Gastrocnemius medialis (tissue), 4 donors: ENCODE data around the gene SLC25A3. TPM values are rescaled to one million over a fixed set of nuclear protein-coding genes. Genes with fewer than 3 reads are reported as not detected.
"Not testable (repeated sequence)": the region's sequence is repeated elsewhere in the genome, so short reads cannot be mapped to it uniquely, and the experiment has no call there.

ENCODE experiments used
- ATAC-seq, 2 donors: fragments of 150-250 bp; one replicate each; pipeline ENCODE4 v1.9.1; 2016
- DNase-seq, 2 donors: peaks; one replicate each; pipeline ENCODE4 v3.0.0-alpha.2; 2019
- H3K27ac ChIP-seq, 4 donors: fragments of 200-600 bp; sonication (generic); 1 replicate in 1 of 4; 2 replicates in 3 of 4; pipeline ENCODE4 v1.5.1; 2016 to 2018; ENCODE audit warnings: mild to moderate bottlenecking in 2 of 4, moderate library complexity in 1 of 4
- H3K27me3 ChIP-seq, 3 donors: fragments of 200-600 bp; sonication (generic) in 2 of 3; 1 replicate in 1 of 3; 2 replicates in 2 of 3; pipeline versions ENCODE4 v1.5.1 to v1.6.0; 2016 to 2019; ENCODE audit warnings: mild to moderate bottlenecking in 1 of 3, moderate library complexity in 1 of 3
- H3K36me3 ChIP-seq, 2 donors: fragments of 200-600 bp; sonication (generic) in 1 of 2; one replicate each; pipeline ENCODE4 v1.5.1; 2017 to 2018
- H3K4me1 ChIP-seq, 2 donors: fragments of 200-600 bp; sonication (generic) in 1 of 2; one replicate each; pipeline ENCODE4 v1.5.1; 2016 to 2017; ENCODE audit warnings: mild to moderate bottlenecking in 2 of 2
- H3K4me3 ChIP-seq, 4 donors: fragments of 200-600 bp; sonication (generic) in 3 of 4; 1 replicate in 1 of 4; 2 replicates in 3 of 4; pipeline ENCODE4 v1.5.1; 2016 to 2019; ENCODE audit warnings: mild to moderate bottlenecking in 2 of 4
- H3K9me3 ChIP-seq, 3 donors: fragments of 200-600 bp; sonication (generic) in 2 of 3; 1 replicate in 1 of 3; 2 replicates in 2 of 3; pipeline ENCODE4 v1.5.1; 2016 to 2019
- POLR2A ChIP-seq, 2 donors: fragments of 450-650 bp; IDR thresholded peaks; one replicate each; pipeline ENCODE4 v1.6.1; 2017; ENCODE audit warnings: antibody characterized with exemption in 2 of 2, mild to moderate bottlenecking in 2 of 2, moderate library complexity in 2 of 2
- in situ Hi-C, 4 donors: fragments of 200-750 bp; cut with MboI; loops; one replicate each; pipeline versions ENCODE4 v1.15.0 to v1.8.0; 2017; ENCODE audit warnings: low sequenced_read_pairs in 4 of 4
- intact Hi-C: fragments of 100-400 bp; cut with DNase I; formaldehyde crosslinking; loops from one replicate; pipeline ENCODE4 v1.15.1; 2023; ENCODE audit warnings: low total_unique reads
- total RNA-seq, 4 donors: library from RNA; depleted of rRNA; stranded (reverse); fragments of >200 nt; gene quantifications; one replicate each; pipeline versions ENCODE4 v1.1.0 to v1.2.3, GENCODE V29; 2016
- TF ChIP-seq, protein P1 (sequence below), 5 experiments: fragments of 450-650 bp in 3 of 5; fragments of 200-600 bp in 2 of 5; sonication (generic) in 2 of 5; IDR thresholded peaks in 4 of 5; conservative IDR thresholded peaks in 1 of 5; 1 replicate in 4 of 5; 2 replicates in 1 of 5; pipeline ENCODE4 v1.5.1; 2016 to 2019; ENCODE audit warnings: antibody characterized with exemption in 5 of 5, mild to moderate bottlenecking in 3 of 5, moderate library complexity in 3 of 5

SLC25A3 gene
- total RNA-seq, 4 donors from 2014 or later = 870 to 1,994 (median 1,275) TPM

- no peak for ATAC-seq
- DNase-seq = no peak
- intact Hi-C loops = no loop called here
- Histone ChIP-seq H3K36me3 (no peaks in the 10 kb centered on the region), H3K9me3 (no peaks in the 10 kb centered on the region), H3K4me1 (no peaks in the 10 kb centered on the region), H3K27me3 (no peaks in the 10 kb centered on the region), H3K27ac (no peak overlapping the region), H3K4me3 (no peak overlapping the region)
- in situ Hi-C loops = no loop called here
- TF ChIP-seq, protein P1, sequence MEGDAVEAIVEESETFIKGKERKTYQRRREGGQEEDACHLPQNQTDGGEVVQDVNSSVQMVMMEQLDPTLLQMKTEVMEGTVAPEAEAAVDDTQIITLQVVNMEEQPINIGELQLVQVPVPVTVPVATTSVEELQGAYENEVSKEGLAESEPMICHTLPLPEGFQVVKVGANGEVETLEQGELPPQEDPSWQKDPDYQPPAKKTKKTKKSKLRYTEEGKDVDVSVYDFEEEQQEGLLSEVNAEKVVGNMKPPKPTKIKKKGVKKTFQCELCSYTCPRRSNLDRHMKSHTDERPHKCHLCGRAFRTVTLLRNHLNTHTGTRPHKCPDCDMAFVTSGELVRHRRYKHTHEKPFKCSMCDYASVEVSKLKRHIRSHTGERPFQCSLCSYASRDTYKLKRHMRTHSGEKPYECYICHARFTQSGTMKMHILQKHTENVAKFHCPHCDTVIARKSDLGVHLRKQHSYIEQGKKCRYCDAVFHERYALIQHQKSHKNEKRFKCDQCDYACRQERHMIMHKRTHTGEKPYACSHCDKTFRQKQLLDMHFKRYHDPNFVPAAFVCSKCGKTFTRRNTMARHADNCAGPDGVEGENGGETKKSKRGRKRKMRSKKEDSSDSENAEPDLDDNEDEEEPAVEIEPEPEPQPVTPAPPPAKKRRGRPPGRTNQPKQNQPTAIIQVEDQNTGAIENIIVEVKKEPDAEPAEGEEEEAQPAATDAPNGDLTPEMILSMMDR (IDR thresholded peaks at IDR 0.05 in 4 of 5, conservative IDR thresholded peaks at IDR 0.05 in 1 of 5) = no peak
Measured at GRCh38 chr12:98638009-98638408, 44.5 kb downstream of the SLC25A3 start.

DNA sequence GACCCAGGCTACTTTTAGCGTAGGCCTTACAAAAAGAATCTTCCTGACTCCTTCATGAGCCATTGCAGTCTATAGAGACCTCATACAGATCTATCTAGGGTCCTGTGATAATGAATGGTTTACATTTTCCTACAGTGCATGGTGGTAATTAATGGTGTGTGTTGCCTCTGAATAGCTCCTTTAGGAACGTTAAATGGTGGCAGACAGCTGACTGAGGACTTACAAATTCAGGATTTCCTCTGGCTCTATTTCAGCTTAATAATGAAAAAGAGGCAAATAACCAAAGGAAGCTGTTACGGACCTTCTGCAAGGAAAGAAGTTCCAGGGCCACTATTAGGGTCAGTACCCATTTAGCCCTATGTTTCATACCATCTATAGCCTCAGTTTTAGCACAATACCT lies 46.0 kb downstream of the SLC25A3 start:
- Histone ChIP-seq H3K36me3 (no peaks in the 10 kb centered on the region), H3K4me3 (no peak overlapping the region), H3K27ac (no peak overlapping the region), H3K27me3 (no peaks in the 10 kb centered on the region), H3K9me3 (no peaks in the 10 kb centered on the region), H3K4me1 (peaks cover 0 to 6% of the 10 kb centered on the region in 2 donors)
- DNase-seq = no peak
- TF ChIP-seq POLR2A (IDR thresholded peaks at IDR 0.05) = no peak
- TF ChIP-seq, protein P1 (IDR thresholded peaks at IDR 0.05 in 4 of 5, conservative IDR thresholded peaks at IDR 0.05 in 1 of 5) = no peak
- intact Hi-C loops = no loop called here
- in situ Hi-C loops = no loop called here
- ATAC-seq = no peak

- DNase-seq, H3K9me3 ChIP-seq, H3K27me3 ChIP-seq, H3K4me3 ChIP-seq, ATAC-seq, H3K27ac ChIP-seq, H3K36me3 ChIP-seq, intact Hi-C loops: not testable (repeated sequence)
- in situ Hi-C loops = loop anchor here in 1 of 4 donors (5.0 kb wide), 1 partner anchor 40 kb away; no protein-coding TSS in a partner anchor
- peaks cover 17 to 24% of the 10 kb centered on the region in 2 donors for H3K4me1 ChIP-seq
Measured at GRCh38 chr12:98642801-98643200, 49.3 kb downstream of the SLC25A3 start.

GRCh38 chr12:98644433-98644711 lies 50.9 kb downstream of the SLC25A3 start:
- Histone ChIP-seq H3K9me3 (no peaks in the 10 kb centered on the region), H3K4me1 (peaks cover 20 to 24% of the 10 kb centered on the region in 2 donors), H3K27ac (peak overlapping the region; percentile 85 to 90 (median 88)), H3K4me3 (peak overlapping the region; percentile 87 to 96 (median 90)), H3K27me3 (no peaks in the 10 kb centered on the region), H3K36me3 (peaks cover 0 to 11% of the 10 kb centered on the region in 2 donors)
- ATAC-seq (peak in 1 of 2 donors; percentile 9), DNase-seq (no peak)
- TF ChIP-seq, protein P1 (IDR thresholded peaks at IDR 0.05 in 4 of 5, conservative IDR thresholded peaks at IDR 0.05 in 1 of 5) = peak in 3 of 5 experiments; percentile 6 to 29 (median 7)
- no peak for TF ChIP-seq POLR2A (IDR thresholded peaks at IDR 0.05)
- in situ Hi-C loops = loop anchor here in 1 of 4 donors (5.0 kb wide), 1 partner anchor 42 kb away; no protein-coding TSS in a partner anchor
- intact Hi-C loops = loop anchor here (2.0 kb wide), 1 partner anchor 142 kb away; no protein-coding TSS in a partner anchor

- ATAC-seq = peak; percentile 83 to 86
- in situ Hi-C loops = loop anchor here in 1 of 4 donors (5.0 kb wide), 1 partner anchor 43 kb away; no protein-coding TSS in a partner anchor
Measured at GRCh38 chr12:98644712-98645571, 51.5 kb downstream of the SLC25A3 start, which contains the start of the genes APAF1 and IKBIP. APAF1 (plus strand) TSS chr12:98645290; CDS start chr12:98648360, 3,070 bp downstream. IKBIP (minus strand) TSS chr12:98644788; CDS start chr12:98644701, 87 bp downstream.

More at GRCh38 chr12:98644712-98645571, 51.5 kb downstream of the SLC25A3 start, which contains the start of the genes APAF1 and IKBIP:
- Histone ChIP-seq H3K4me3 (peak within 1 kb of the TSS; percentile 87 to 96 (median 90)), H3K9me3 (no peaks in the 10 kb centered on the region), H3K4me1 (peaks cover 20 to 24% of the 10 kb centered on the region in 2 donors), H3K27ac (peak within 1 kb of the TSS; percentile 85 to 90 (median 88)), H3K27me3 (no peaks in the 10 kb centered on the region), H3K36me3 (peaks cover 0 to 16% of the 10 kb centered on the region in 2 donors)
- DNase-seq = peak; percentile 92 to 95
- TF ChIP-seq, protein P1 (IDR thresholded peaks at IDR 0.05 in 4 of 5, conservative IDR thresholded peaks at IDR 0.05 in 1 of 5) = no peak
- peak; percentile 92 to 95 for TF ChIP-seq POLR2A (IDR thresholded peaks at IDR 0.05)
- intact Hi-C loops = loop anchor here (1.0 to 2.0 kb wide), 2 partner anchors 52 to 142 kb away; partner anchors contain the start of gene SLC25A3
